ENCODE measurements around the gene CPED1.

The CPED1 gene

GRCh38 chr7:121195874-121196273 lies 207.4 kb downstream of the CPED1 start:
- no peaks in the 10 kb centered on the region for H3K4me1 ChIP-seq
- H3K4me2 ChIP-seq (ENCODE audit: low read length): no peak overlapping the region
- no peaks in the 10 kb centered on the region for H3K79me2 ChIP-seq
- no peaks in the 10 kb centered on the region for H3K36me3 ChIP-seq (ENCODE audit: control insufficient read depth, insufficient read depth, low read length)
- H3K27me3 ChIP-seq (ENCODE audit: control insufficient read depth, insufficient read depth, low read length): no peaks in the 10 kb centered on the region
- H3K9me3 ChIP-seq (ENCODE audit: control insufficient read depth, low read length): no peaks in the 10 kb centered on the region
- no peak for TF ChIP-seq CTCF (IDR thresholded peaks at IDR 0.05)
- H3K9ac ChIP-seq: no peak overlapping the region
- no peak overlapping the region for H3K27ac ChIP-seq
- H2AFZ ChIP-seq: no peak overlapping the region
- H3K4me3 ChIP-seq (ENCODE audit: low read depth, low read length): no peak overlapping the region

- Histone ChIP-seq H3K4me1 (no peaks in the 10 kb centered on the region), H3K4me3 (ENCODE audit: low read depth, low read length) (no peak overlapping the region), H2AFZ (no peak overlapping the region), H3K9ac (no peak overlapping the region), H3K27me3 (ENCODE audit: control insufficient read depth, insufficient read depth, low read length) (no peaks in the 10 kb centered on the region), H3K79me2 (no peaks in the 10 kb centered on the region), H3K27ac (no peak overlapping the region), H3K36me3 (ENCODE audit: control insufficient read depth, insufficient read depth, low read length) (no peaks in the 10 kb centered on the region), H3K9me3 (ENCODE audit: control insufficient read depth, low read length) (no peaks in the 10 kb centered on the region), H3K4me2 (ENCODE audit: low read length) (no peak overlapping the region)
- TF ChIP-seq CTCF (IDR thresholded peaks at IDR 0.05): no peak
Measured at GRCh38 chr7:121196286-121196685, 207.8 kb downstream of the CPED1 start.

- TF ChIP-seq CTCF (IDR thresholded peaks at IDR 0.05): no peak
- Histone ChIP-seq H3K27ac (no peak overlapping the region), H3K9ac (no peak overlapping the region), H3K4me1 (no peaks in the 10 kb centered on the region), H3K9me3 (ENCODE audit: control insufficient read depth, low read length) (no peaks in the 10 kb centered on the region), H3K36me3 (ENCODE audit: control insufficient read depth, insufficient read depth, low read length) (no peaks in the 10 kb centered on the region), H2AFZ (no peak overlapping the region), H3K27me3 (ENCODE audit: control insufficient read depth, insufficient read depth, low read length) (no peaks in the 10 kb centered on the region), H3K4me2 (ENCODE audit: low read length) (no peak overlapping the region), H3K4me3 (ENCODE audit: low read depth, low read length) (no peak overlapping the region), H3K79me2 (no peaks in the 10 kb centered on the region)
Measured at GRCh38 chr7:121197455-121197854, 208.9 kb downstream of the CPED1 start.

- no peaks in the 10 kb centered on the region for H3K79me2 ChIP-seq
- no peak overlapping the region for H3K9ac ChIP-seq
- TF ChIP-seq CTCF (IDR thresholded peaks at IDR 0.05): no peak
- no peaks in the 10 kb centered on the region for H3K4me1 ChIP-seq
- H3K4me2 ChIP-seq (ENCODE audit: low read length): no peak overlapping the region
- no peak overlapping the region for H2AFZ ChIP-seq
- H3K9me3 ChIP-seq (ENCODE audit: control insufficient read depth, low read length): no peaks in the 10 kb centered on the region
- no peak overlapping the region for H3K4me3 ChIP-seq (ENCODE audit: low read depth, low read length)
- no peaks in the 10 kb centered on the region for H3K27me3 ChIP-seq (ENCODE audit: control insufficient read depth, insufficient read depth, low read length)
- no peak overlapping the region for H3K27ac ChIP-seq
- no peaks in the 10 kb centered on the region for H3K36me3 ChIP-seq (ENCODE audit: control insufficient read depth, insufficient read depth, low read length)
Measured at GRCh38 chr7:121198502-121198901, 210.0 kb downstream of the CPED1 start.

- Histone ChIP-seq H3K9me3 (ENCODE audit: control insufficient read depth, low read length) (no peaks in the 10 kb centered on the region), H3K27me3 (ENCODE audit: control insufficient read depth, insufficient read depth, low read length) (no peaks in the 10 kb centered on the region), H2AFZ (no peak overlapping the region), H3K4me3 (ENCODE audit: low read depth, low read length) (no peak overlapping the region), H3K9ac (no peak overlapping the region), H3K4me2 (ENCODE audit: low read length) (no peak overlapping the region), H3K27ac (no peak overlapping the region), H3K79me2 (no peaks in the 10 kb centered on the region), H3K36me3 (ENCODE audit: control insufficient read depth, insufficient read depth, low read length) (no peaks in the 10 kb centered on the region), H3K4me1 (no peaks in the 10 kb centered on the region)
- TF ChIP-seq CTCF (IDR thresholded peaks at IDR 0.05): no peak
Measured at GRCh38 chr7:121202125-121202524, 213.6 kb downstream of the CPED1 start.
